Endothelial cell of umbilical vein (primary cell): ENCODE measurements around the gene MBIP. TPM values are rescaled to one million over a fixed set of nuclear protein-coding genes. Genes with fewer than 3 reads are reported as not detected.

Experiments
- Bru-seq: library from RNA; stranded (reverse); fragments of 400-500 nt; gene quantifications from one replicate; lab custom pipeline; 2021; lab: Mats Ljungman, UMichigan
- BruChase-seq, 2 experiments: library from RNA; stranded (reverse); fragments of 400-500 nt; gene quantifications; one replicate each; lab custom pipeline; 2021; lab: Mats Ljungman, UMichigan
- BruUV-seq: library from RNA; stranded (reverse); fragments of 400-500 nt; replicated peaks from 2 replicates; lab custom pipeline; 2021; lab: Mats Ljungman, UMichigan
- CTCF ChIA-PET: fragments of 300-600, 350-600 bp; sonication (Branson Sonifier 250); formaldehyde crosslinking; loops from one replicate; lab custom pipeline; 2021; ENCODE audit warnings: antibody characterized with exemption, inconsistent platforms; lab: Charles Lee
- POLR2A ChIA-PET: fragments of 300-600, 350-600 bp; sonication (Branson Sonifier 250); formaldehyde crosslinking; loops from one replicate; lab custom pipeline; 2021; ENCODE audit warnings: antibody characterized with exemption, inconsistent platforms; lab: Charles Lee
- DNase-seq: peaks from one replicate; pipeline ENCODE4 v3.0.0-alpha.2; 2011; ENCODE audit warnings: low read depth, low spot score
- FAIRE-seq: peaks from 2 replicates; lab custom pipeline; 2011; peaks lifted over from hg19 to GRCh38; lab: Jason Lieb, UNC
- H2AFZ ChIP-seq: 2 replicates; pipeline ENCODE4 v1.6.0; 2012; ENCODE audit warnings: low read depth, low read length, control low read depth, inconsistent platforms
- H3K27ac ChIP-seq: 2 replicates; pipeline ENCODE4 v1.5.1; 2011; ENCODE audit warnings: low read depth, mild to moderate bottlenecking, control low read depth, low read length, moderate library complexity; ENCODE audit not compliant: insufficient read depth
- H3K27me3 ChIP-seq, 2 experiments: 2 replicates each; pipeline versions ENCODE4 v1.6.0 to v1.6.1; 2011; ENCODE audit warnings: low read length in 2 of 2, mixed read lengths in 1 of 2; ENCODE audit not compliant: control insufficient read depth in 2 of 2, insufficient read depth in 2 of 2
- H3K36me3 ChIP-seq, 2 experiments: 2 replicates in 1 of 2; 3 replicates in 1 of 2; pipeline ENCODE4 v1.5.1; 2011; ENCODE audit warnings: low read length in 2 of 2, mild to moderate bottlenecking in 1 of 2, moderate library complexity in 1 of 2; ENCODE audit not compliant: control insufficient read depth in 2 of 2, insufficient read depth in 2 of 2; ENCODE audit errors: extremely low read depth in 1 of 2
- H3K4me1 ChIP-seq: 3 replicates; pipeline ENCODE4 v1.5.1; 2011; ENCODE audit warnings: mild to moderate bottlenecking, low read length; ENCODE audit not compliant: control insufficient read depth, insufficient read depth; ENCODE audit errors: extremely low read depth
- H3K4me2 ChIP-seq: 2 replicates; pipeline ENCODE4 v1.6.1; 2011; ENCODE audit warnings: low read length, control low read depth, mixed read lengths; ENCODE audit not compliant: insufficient read depth
- H3K4me3 ChIP-seq, 3 experiments: fragments of 200-600 bp in 1 of 3; sonication (generic), shearing (Covaris generic) in 1 of 3; replicated peaks in 1 of 3; 2 replicates each; pipeline ENCODE4 v1.5.1; 2011 to 2016; ENCODE audit warnings: control low read depth in 3 of 3, low read length in 3 of 3, mild to moderate bottlenecking in 2 of 3, inconsistent platforms in 1 of 3, low read depth in 1 of 3, moderate library complexity in 1 of 3; ENCODE audit not compliant: insufficient read depth in 1 of 3
- H3K79me2 ChIP-seq: 2 replicates; pipeline ENCODE4 v1.6.0; 2012; ENCODE audit warnings: low read length, inconsistent platforms; ENCODE audit not compliant: control insufficient read depth, insufficient read depth
- H3K9ac ChIP-seq: replicated peaks from 2 replicates; pipeline ENCODE3; 2011; ENCODE audit warnings: low read length, control low read depth; ENCODE audit not compliant: insufficient read depth; ENCODE audit errors: extremely low read depth
- H3K9me1 ChIP-seq: replicated peaks from 3 replicates; pipeline ENCODE4 v1.6.0; 2011; ENCODE audit warnings: mild to moderate bottlenecking, low read length; ENCODE audit not compliant: control insufficient read depth, insufficient read depth; ENCODE audit errors: extremely low read depth
- H3K9me3 ChIP-seq: replicated peaks from 2 replicates; pipeline ENCODE4 v1.5.1; 2012; ENCODE audit warnings: low read length, inconsistent platforms; ENCODE audit not compliant: control insufficient read depth, insufficient read depth
- H4K20me1 ChIP-seq: replicated peaks from 2 replicates; pipeline ENCODE3; 2011; ENCODE audit warnings: mild to moderate bottlenecking, low read length; ENCODE audit not compliant: control insufficient read depth, insufficient read depth; ENCODE audit errors: extremely low read depth
- FOS ChIP-seq: IDR thresholded peaks from 2 replicates; pipeline ENCODE4 v1.6.1; 2011; ENCODE audit warnings: mild to moderate bottlenecking, low read length, moderate library complexity, borderline replicate concordance; ENCODE audit not compliant: insufficient read depth
- JUN ChIP-seq: IDR thresholded peaks from 2 replicates; pipeline ENCODE4 v1.6.1; 2011; ENCODE audit warnings: borderline replicate concordance, low read depth; ENCODE audit not compliant: insufficient read length, insufficient read depth
- dilution Hi-C: fragments of 300-500 bp; cut with MboI; formaldehyde crosslinking; loops from one replicate; pipeline ENCODE4 v1.15.0; 2019; ENCODE audit warnings: low sequenced_read_pairs; ENCODE audit not compliant: extremely low pct_ligation_motif_present
- intact Hi-C: fragments of 100-400 bp; cut with micrococcal nuclease; formaldehyde crosslinking; loops from one replicate; pipeline ENCODE4 v1.10.0; 2022
- long read RNA-seq: library from polyadenylated mRNA; stranded (forward); transcript quantifications from one replicate; pipeline ENCODE4 v2.0.0, GENCODE V29; 2021
- polyA minus RNA-seq, 3 experiments: library from RNA; depleted of rRNA, polyadenylated mRNA; stranded (reverse); fragments of >200 nt; gene quantifications; 1 replicate in 1 of 3; 2 replicates in 2 of 3; pipeline ENCODE4 v1.2.3, GENCODE V29; 2011
- polyA plus RNA-seq, 4 experiments: library from polyadenylated mRNA; depleted of rRNA in 3 of 4; stranded (reverse) in 3 of 4; unstranded in 1 of 4; fragments of >200 nt; gene quantifications; 2 replicates each; pipeline versions ENCODE4 v1.2.1 to v1.2.3, GENCODE V29; 2011 to 2012; ENCODE audit warnings: missing spikeins in 1 of 4
- total RNA-seq: library from RNA; stranded (reverse); gene quantifications from 2 replicates; pipeline ENCODE4 v1.2.3, GENCODE V29; 2021

Gene MBIP, protein sequence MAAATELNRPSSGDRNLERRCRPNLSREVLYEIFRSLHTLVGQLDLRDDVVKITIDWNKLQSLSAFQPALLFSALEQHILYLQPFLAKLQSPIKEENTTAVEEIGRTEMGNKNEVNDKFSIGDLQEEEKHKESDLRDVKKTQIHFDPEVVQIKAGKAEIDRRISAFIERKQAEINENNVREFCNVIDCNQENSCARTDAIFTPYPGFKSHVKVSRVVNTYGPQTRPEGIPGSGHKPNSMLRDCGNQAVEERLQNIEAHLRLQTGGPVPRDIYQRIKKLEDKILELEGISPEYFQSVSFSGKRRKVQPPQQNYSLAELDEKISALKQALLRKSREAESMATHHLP
- total RNA-seq (14.5 and 19.0 TPM in 2 replicates), polyA plus RNA-seq (8.1 and 8.8 TPM in 2 replicates), polyA minus RNA-seq (12.4 and 14.2 TPM in 2 replicates), Bru-seq, nascent RNA (percentile 90 among the genes with signal in this experiment), BruChase-seq, experiment 1, labeled RNA remaining after a 6-hour chase (percentile 68 among the genes with signal in this experiment), BruChase-seq, experiment 2, labeled RNA remaining after a 2-hour chase (percentile 84 among the genes with signal in this experiment)
- polyA plus RNA-seq (2011; cell fraction: cytosol; rRNA removed) = 10.7 and 11.6 TPM in 2 replicates
- polyA plus RNA-seq (2011; cell fraction: nucleus; rRNA removed) = 31.5 and 35.9 TPM in 2 replicates
- 8.5 and 14.2 TPM in 2 replicates for polyA plus RNA-seq (2012)
- 8.6 TPM for polyA minus RNA-seq (2011; cell fraction: cytosol; rRNA and poly(A)+ RNA removed)
- polyA minus RNA-seq (2011; cell fraction: nucleus; rRNA and poly(A)+ RNA removed) = 28.7 and 43.6 TPM in 2 replicates
- long read RNA-seq, transcript MBIP-203 (9 exons, 1,648 nt) = major isoform, 34 of 53 reads
- long read RNA-seq, transcript MBIP-201 (9 exons, 1,586 nt) = minor isoform, 9 of 53 reads
- long read RNA-seq, partial matches to known transcripts = 1 of 53 reads
- long read RNA-seq, other reads (novel, unspliced or antisense) = 5 of 53 reads

GRCh38 chr14:36320200-36320896, at the start of gene MBIP:
TSS of gene MBIP (minus strand) at chr14:36320637. CDS start at chr14:36320588, 49 bp downstream.
- peaks cover 27% of the 10 kb centered on the region for H3K4me1 ChIP-seq
- peak; percentile 96 for DNase-seq
- ChIA-PET POLR2A (interaction anchor here (0.6 kb wide), 2 partner anchors 194 to 578 kb away, joined by 3 to 4 read pairs; no protein-coding TSS in a partner anchor), CTCF (interaction anchor here (0.7 to 1.0 kb wide), 2 partner anchors 250 to 441 kb away, joined by 3 to 4 read pairs; no protein-coding TSS in a partner anchor)
- peak within 1 kb of the TSS; percentile 73 for H3K9ac ChIP-seq
- H3K27ac ChIP-seq = peak within 1 kb of the TSS; percentile 43
- no peaks in the 10 kb centered on the region for H3K9me3 ChIP-seq
- peaks cover 2% of the 10 kb centered on the region for H3K9me1 ChIP-seq
- H2AFZ ChIP-seq = peak within 1 kb of the TSS; percentile 80
- peak; percentile 98 for FAIRE-seq
- dilution Hi-C loops = no loop called here
- TSS peak; percentile 52 for BruUV-seq
- H4K20me1 ChIP-seq = peaks cover 2% of the 10 kb centered on the region
- H3K27me3 ChIP-seq = peaks cover 8 to 37% of the 10 kb centered on the region in 2 experiments
- no peaks in the 10 kb centered on the region for H3K36me3 ChIP-seq
- peak within 1 kb of the TSS; percentile 99 for H3K4me2 ChIP-seq
- peaks cover 40% of the 10 kb centered on the region for H3K79me2 ChIP-seq
- peak within 1 kb of the TSS; percentile 95 to 98 (median 97) for H3K4me3 ChIP-seq
- intact Hi-C loops = loop anchor here (1.0 to 2.0 kb wide), 2 partner anchors 13 to 342 kb away; no protein-coding TSS in a partner anchor
- no peak for TF ChIP-seq FOS
- TF ChIP-seq JUN = peak; percentile 33
